HK-2 (cell line): ENCODE measurements around the gene RAB26.
"Not testable (repeated sequence)": the region's sequence is repeated elsewhere in the genome, so short reads cannot be mapped to it uniquely, and the experiment has no call there.

Experiments used
- DNase-seq: peaks from one replicate; pipeline ENCODE4 v3.0.0-alpha.2; 2018; ENCODE audit not compliant: unreplicated experiment

Gene RAB26

DNA sequence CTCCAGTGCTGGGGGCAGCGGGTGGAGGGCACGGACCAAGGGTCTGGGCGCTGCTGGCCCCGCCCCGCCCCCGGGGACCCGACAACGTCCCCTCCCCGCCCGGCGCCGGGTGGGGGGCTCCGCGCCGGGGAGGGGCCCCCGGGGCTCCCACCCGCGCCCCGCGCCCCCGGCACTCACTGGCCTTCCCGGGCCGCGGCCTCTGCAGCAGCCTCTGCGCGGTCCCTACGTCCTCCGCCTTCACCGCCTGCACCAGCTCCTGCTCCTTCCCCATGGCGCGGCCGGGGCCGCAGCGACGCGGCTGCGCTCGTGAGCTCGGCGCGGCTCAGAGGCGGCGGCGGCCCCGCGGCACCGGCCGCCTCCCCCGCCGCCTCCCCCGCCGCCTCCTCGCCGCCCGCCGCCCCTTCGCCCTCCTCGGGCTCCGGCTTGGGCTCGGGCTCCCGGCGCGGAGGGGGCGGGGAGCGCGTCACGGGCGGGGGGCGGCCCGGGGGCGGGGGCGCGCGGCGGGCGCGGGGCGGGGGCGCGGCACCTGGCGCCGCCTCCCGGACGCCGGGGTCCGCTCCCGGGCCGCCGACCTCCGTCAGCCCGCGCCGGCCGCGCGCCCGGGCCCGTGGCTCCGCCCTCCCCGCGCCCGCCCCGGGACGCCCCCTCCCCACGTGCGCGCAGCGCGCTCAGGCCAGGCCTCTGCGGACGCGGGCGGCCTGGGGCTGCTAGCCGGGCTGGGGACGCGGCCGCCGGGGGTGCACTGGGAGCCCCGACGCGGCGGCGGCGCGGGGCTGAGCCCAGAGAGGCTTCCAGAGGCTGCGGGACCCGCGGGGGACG is 47.9 kb downstream of the RAB26 start, which contains the start of gene CASKIN1:
Gene CASKIN1 (minus strand): TSS at position 444 of the 819 bp plus-strand sequence. CDS start 173 bp downstream, at position 271.
- no peak for DNase-seq

DNA sequence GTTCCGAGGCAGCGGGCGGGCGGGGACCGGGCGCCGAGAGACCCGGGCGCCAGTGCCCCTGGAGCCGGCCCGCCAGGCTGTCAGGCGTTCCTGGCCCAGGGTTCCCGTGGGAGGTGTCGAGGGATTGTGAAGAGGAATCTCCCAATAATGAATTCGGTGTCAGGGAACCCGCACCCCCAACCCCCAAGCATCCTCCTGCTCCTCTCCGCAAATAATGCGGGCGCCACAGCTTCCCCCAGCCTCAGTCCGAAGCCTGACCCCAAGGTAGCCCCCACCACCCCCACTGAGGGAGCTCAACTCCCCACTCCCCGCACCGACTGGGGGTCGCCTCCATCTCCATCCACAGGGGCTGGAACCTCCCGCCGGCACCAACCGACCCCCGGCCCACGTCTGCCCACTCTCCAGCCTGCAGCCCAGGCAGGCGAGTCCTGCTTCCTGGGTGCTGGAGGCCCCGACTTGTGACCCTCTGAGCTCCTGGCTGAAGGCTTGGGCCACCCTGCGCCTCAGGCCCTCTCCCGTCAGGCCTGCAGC is 48.6 kb downstream of the RAB26 start:
- DNase-seq: no peak

DNA sequence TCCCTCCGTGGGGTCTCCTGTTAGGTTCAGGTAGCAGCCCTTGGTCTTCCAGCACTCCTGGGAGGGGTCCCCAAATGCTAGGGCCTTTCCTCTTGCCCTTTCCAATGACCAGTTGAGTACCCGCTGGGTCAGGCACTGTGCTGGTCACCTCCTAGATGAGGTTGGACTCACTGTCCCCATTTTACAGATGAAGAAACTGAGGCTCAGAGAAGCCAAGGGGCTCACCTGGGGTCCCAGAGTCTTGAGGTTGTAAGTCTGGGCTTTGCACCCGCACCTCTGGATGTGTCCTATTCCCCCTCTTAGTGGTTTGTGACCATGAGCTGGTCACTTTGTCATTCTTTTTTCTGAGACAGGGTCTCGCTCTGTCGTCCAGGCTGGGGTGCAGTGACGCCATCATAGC is 49.3 kb downstream of the RAB26 start:
- no peak for DNase-seq

DNA sequence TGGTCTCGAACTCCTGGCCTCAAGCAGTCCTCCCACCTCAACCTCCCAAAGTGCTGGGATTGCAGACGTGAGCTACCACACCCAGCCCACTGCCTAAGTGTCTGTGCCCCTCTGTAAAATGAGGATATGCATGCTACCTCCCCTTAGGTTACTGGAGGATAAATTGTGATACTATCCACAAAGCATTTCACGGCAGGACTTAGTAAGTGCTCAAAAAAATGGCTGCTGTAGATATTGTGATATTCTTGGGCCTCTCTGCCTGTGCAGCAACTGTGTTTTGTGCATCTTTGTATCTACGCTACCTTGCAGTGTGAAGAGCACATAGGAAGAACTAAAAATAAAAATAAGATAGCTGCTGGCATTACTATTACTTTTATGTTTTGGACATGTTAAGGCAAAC is 49.9 kb downstream of the RAB26 start:
- no peak for DNase-seq

DNA sequence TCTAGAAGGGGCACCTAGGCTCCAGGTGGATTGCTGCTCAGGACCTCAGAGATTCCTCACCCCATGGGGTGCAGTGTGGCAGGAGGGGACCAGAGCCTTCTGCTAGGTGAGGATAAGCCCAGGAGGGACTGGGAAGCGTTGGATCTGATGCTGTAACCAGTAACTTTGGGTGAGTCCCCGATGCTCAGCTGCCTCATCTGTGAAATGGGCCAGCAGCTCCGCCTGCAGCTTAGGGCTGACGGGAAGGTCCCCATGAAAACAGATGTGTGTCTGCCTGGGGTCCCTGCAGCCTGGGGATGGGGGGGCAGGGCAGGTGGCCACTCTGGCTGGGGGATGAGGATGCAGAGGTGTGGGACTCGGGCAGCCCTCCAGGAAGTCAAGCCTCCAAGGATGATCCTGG is 50.7 kb downstream of the RAB26 start:
- DNase-seq: no peak

DNA sequence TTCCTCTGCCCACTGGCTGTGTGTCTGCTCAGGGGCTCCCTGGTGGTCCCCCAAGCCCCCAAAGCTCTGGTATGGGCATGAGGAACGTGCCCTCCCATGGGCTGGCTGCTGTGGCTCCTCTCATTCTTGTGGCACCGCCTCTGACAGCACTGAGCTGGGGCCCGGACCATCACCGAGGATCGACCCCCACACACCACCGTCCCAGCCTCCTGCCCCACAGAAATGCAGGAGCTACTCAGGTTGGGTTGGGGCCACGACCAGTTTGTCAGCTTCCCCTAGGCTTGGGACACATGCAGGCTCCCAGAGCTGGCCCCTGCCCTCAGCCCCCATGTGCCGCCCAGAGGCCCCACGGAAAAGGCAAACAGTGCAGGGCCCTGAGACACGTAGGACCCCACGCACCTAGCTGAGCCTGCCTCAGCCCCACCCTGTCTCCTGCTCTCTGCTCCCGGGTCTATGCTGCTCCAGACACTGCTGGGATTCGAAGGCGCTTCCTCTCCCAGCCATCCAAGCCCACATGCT is 51.3 kb downstream of the RAB26 start:
- DNase-seq: no peak

DNA sequence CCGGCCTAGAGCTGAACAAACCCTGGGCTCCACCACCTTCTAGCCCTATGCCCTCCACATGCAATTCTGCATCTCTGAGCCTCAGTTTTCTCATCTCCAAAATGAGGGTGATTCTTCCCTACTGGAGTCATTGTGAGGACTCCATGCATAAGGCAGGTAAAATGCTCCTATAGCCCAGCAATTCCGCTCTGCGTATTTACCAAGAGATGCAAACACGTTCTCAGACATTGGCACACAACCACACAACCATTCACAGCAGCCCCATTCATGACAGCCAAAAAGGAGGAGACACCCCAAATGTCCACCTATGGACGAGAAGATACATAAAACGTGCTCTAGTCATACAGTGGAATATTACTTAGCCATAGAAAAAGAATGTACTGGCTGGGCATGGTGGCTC is 51.9 kb downstream of the RAB26 start:
- DNase-seq: no peak

DNA sequence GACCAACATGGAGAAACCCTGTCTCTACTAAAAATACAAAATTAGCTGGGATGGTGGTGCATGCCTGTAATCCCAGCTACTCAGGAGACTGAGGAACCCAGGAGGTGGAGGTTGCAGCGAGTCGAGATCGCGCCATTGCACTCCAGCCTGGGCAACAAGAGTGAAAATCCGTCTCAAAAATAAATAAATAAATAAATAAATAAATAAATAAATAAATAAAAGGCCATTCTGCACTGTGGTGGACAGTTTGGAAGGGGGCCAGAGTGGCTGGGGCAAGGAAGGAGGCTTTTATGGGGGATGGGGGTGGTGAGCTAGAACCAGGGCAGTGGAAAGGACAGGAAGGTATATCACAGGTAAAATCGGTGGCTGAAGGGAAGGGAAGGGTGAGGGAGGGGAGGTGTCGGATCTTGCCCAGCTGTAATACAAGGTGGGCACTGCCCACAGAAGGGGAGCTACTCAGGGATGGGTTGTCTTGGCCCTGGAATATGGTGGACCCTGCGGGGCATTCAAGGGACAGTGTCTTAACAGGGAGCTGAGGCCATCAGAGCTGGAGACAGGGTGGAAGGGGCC is 54.8 kb downstream of the RAB26 start:
- DNase-seq: not testable (repeated sequence)
